Stimulated activated CD8-positive, alpha-beta memory T cell treated with anti-CD3 and anti-CD28 coated beads, Interleukin-15, amount 100 ng/mL, for 1 hour (primary cell): ENCODE measurements around the gene IQCH.
A peak's percentile ranks its signal among the peaks of the same experiment; 100 is the strongest.

ENCODE experiments used
- DNase-seq: peaks from one replicate; pipeline ENCODE4 v3.0.0-alpha.2; 2020; ENCODE audit warnings: low read depth

Gene IQCH

GRCh38 chr15:67254238-67255175, at the start of gene IQCH, which contains the start of gene AAGAB:
Gene IQCH, plus strand, starts transcription at chr15:67254786. Its CDS starts 111 bp downstream, at chr15:67254897.
Gene AAGAB, minus strand, starts transcription at chr15:67254661. Its CDS starts 30 bp downstream, at chr15:67254631.
- peak; percentile 96 for DNase-seq

GRCh38 chr15:67207555-67208207, 46.9 kb upstream of the IQCH start:
- no peak for DNase-seq

DNA sequence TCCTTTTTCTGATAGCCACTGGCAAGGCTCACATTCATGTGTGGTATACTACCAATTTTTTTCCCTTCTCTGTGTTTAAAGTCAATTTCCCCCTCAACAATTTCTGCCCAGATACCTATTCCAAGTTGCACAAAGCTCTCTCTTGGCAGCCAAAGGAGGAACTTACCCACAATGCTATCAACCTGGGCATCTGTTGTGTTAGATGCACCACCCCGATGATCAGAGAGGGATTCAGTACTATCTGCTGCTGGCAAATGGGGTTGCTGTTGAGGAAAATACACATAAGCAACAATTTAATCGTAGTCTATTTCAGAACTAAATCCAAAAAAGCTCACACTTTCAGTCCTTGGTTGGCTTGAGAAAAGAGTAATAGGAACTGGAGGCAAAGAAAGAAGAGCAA, 46.2 kb upstream of the IQCH start:
- no peak for DNase-seq

GRCh38 chr15:67210555-67211168, 43.9 kb upstream of the IQCH start:
- no peak for DNase-seq

GRCh38 chr15:67212684-67213367, 41.8 kb upstream of the IQCH start:
- DNase-seq = no peak

DNA sequence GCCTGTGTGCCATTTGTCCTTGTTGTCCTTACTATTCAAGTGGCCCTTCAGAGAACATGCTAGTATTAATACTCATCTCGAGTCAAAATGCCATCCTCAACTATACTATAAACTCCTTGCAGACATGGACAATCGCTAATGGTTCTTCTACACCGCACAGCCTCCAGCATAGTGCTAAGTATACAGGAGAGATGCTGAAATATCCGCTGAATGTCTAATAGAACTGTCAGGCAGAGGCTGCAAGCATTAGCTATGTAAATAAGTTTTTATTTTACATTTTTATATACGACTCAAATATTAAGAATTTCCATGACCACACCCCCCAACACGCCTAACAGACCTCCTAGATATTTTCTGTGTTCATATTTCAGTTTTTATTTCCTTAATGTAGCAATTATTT, 39.5 kb upstream of the IQCH start:
- no peak for DNase-seq

- no peak for DNase-seq
These were observed 37.7 kb upstream of the IQCH start for GRCh38 chr15:67216859-67217258.

DNA sequence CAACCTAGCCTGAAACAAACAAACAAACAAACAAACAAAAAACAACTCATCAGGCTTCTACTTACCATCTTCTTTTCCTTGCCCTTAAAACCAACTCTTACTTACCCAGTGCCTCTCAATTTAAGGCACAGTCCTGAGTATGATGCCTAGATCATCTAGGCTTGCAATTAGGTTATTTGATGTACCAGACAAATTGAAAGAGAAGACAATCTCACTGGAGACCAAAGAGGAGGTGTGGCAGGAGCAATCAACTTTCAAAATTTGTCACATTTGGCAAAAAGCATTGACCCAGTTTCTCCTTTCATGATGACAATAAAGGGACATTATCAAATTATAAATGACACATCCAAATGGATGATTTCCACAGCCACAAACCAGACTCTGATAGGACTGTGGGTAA, 36.2 kb upstream of the IQCH start:
- no peak for DNase-seq

DNA sequence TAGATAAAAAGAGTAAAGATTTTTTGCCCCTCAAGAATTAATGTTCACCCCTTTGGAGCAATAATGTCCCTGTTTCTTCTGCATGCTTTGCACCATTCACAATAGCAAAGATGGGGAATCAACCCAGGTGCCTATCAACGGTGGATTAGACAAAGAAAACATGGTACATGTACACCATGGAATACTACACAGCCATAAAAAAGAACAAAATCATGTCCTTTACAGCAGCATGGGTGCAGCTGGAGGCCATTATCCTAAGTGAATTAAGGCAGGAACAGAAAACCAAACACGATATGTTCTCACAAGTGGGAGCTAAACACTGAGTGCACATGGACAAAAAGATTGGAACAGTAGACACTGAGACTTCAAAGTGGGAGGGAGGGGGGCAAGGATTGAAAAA, 35.3 kb upstream of the IQCH start:
- DNase-seq = no peak

DNA sequence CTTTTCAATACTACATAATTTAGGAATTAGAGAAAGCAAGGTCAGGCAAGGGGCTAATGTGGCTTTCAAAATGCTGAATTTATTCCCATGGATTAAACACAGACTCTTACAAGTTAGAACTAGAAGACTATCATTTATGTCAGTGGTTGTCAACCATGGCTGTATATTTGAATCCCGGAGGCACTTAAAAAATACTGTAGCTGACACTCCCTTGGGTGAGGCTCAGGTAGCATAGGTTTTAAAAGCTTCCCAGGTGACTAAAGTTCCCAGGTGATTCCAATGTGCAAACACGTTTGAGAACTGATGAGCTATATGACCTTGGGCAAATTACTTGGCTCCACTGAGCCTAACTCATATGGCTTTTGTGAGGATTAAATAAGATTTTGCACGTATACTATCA, 29.7 kb upstream of the IQCH start:
- no peak for DNase-seq

DNA sequence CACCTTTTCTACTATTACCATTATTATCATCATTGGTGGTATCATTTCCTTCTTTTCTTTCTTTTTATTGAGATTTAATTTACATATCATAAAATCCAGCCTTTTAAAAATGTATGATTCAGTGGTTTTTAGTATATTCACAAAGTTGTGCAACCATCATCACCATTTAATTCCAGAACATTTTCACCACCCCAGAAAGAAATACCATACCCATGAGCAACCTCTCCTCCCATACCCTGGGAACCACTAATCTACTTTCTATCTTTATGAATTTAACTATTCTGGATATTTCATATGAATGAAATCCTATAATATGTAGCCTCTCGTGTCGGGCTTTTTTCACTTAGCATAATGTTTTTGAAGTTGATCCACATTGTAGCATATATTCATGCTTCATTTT, 29.2 kb upstream of the IQCH start:
- no peak for DNase-seq

GRCh38 chr15:67227431-67227830, 27.2 kb upstream of the IQCH start:
- no peak for DNase-seq

- no peak for DNase-seq
These were observed 26.7 kb upstream of the IQCH start for GRCh38 chr15:67227846-67228245.

DNA sequence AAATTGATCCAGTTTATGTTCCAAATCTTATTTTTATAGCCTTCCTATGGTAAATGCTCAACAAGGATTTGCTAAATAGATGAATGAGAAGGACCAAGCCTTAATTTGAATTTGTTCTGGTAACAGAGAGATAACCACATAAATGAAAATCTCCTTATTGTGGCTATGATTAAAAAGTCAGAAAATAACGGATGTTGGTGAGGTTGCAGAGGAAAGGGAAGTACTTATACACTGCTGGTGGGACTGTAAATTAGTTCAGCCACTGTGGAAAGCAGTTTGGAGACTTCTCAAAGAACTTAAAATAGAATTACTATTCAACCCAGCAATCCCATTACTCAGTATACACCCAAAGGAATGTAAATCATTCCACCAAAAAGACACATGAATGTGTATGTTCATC, 26.3 kb upstream of the IQCH start:
- DNase-seq = no peak

GRCh38 chr15:67230504-67230903, 24.1 kb upstream of the IQCH start:
- no peak for DNase-seq

DNA sequence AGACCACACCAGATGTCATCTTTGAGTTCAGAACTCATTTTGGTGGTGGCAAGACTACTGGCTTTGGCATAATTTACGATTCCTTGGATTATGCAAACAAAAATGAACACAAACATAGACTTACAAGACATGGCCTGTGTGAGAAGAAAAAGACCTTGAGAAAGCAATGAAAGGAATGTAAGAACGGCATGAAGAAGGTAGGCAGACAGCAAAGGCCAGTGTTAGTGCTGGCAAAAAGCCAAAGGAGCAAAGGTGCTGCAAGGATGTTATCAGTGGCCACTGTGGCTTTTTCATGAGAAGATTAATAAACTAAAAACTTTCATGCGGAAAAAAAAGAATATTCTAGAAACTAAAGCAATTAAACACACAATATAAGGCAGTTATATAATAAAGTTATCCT, 22.0 kb upstream of the IQCH start:
- DNase-seq = no peak

- DNase-seq = no peak
These were observed 14.1 kb upstream of the IQCH start for GRCh38 chr15:67240235-67241131.

GRCh38 chr15:67241132-67241855, 13.3 kb upstream of the IQCH start:
- DNase-seq = no peak

GRCh38 chr15:67242708-67243111, 11.9 kb upstream of the IQCH start:
- DNase-seq = no peak

- no peak for DNase-seq
These were observed 9.6 kb upstream of the IQCH start for GRCh38 chr15:67244971-67245478.
